IPS-18c (cell line): ENCODE results near the gene KRTAP5-11.
"Not testable (repeated sequence)": the region's sequence is repeated elsewhere in the genome, so short reads cannot be mapped to it uniquely, and the experiment has no call there.

ENCODE experiments used
- H3K4me3 ChIP-seq: 2 replicates; pipeline ENCODE4 v1.7.0; 2013; ENCODE audit warnings: low read depth, mild to moderate bottlenecking, low read length, moderate library complexity; ENCODE audit not compliant: insufficient read depth
- H3K9me3 ChIP-seq: one replicate; pipeline ENCODE4 v1.6.1; 2013; ENCODE audit warnings: mild to moderate bottlenecking, low read length, moderate library complexity; ENCODE audit not compliant: control insufficient read depth, insufficient read depth

KRTAP5-11 gene

GRCh38 chr11:71588822-71589545 is 6.3 kb upstream of the KRTAP5-11 start:
- H3K4me3 ChIP-seq = not testable (repeated sequence)

GRCh38 chr11:71588314-71588713 is 5.6 kb upstream of the KRTAP5-11 start:
- not testable (repeated sequence) for H3K4me3 ChIP-seq, H3K9me3 ChIP-seq

More at GRCh38 chr11:71588822-71589545, 6.3 kb upstream of the KRTAP5-11 start:
- not testable (repeated sequence) for H3K9me3 ChIP-seq

- H3K9me3 ChIP-seq, H3K4me3 ChIP-seq: not testable (repeated sequence)
Measured at GRCh38 chr11:71585673-71586072, 3.0 kb upstream of the KRTAP5-11 start.

- not testable (repeated sequence) for H3K9me3 ChIP-seq, H3K4me3 ChIP-seq
Measured at GRCh38 chr11:71582969-71583368, 294 bp upstream of the KRTAP5-11 start.

- H3K9me3 ChIP-seq = peaks cover 2% of the 10 kb centered on the region
- no peak overlapping the region for H3K4me3 ChIP-seq
Measured at GRCh38 chr11:71581826-71582225, 849 bp downstream of the KRTAP5-11 start.

GRCh38 chr11:71580057-71581003 is 2.3 kb downstream of the KRTAP5-11 start:
- H3K9me3 ChIP-seq = peaks cover 2% of the 10 kb centered on the region
- no peak overlapping the region for H3K4me3 ChIP-seq

- H3K4me3 ChIP-seq, H3K9me3 ChIP-seq: not testable (repeated sequence)
Measured at GRCh38 chr11:71579513-71579912, 3.2 kb downstream of the KRTAP5-11 start.

- no peak overlapping the region for H3K4me3 ChIP-seq
- H3K9me3 ChIP-seq = peaks cover 2% of the 10 kb centered on the region
Measured at GRCh38 chr11:71577469-71578004, 5.1 kb downstream of the KRTAP5-11 start.

- H3K4me3 ChIP-seq, H3K9me3 ChIP-seq: not testable (repeated sequence)
Measured at GRCh38 chr11:71576688-71577465, 5.8 kb downstream of the KRTAP5-11 start.

- Histone ChIP-seq H3K9me3 (no peaks in the 10 kb centered on the region), H3K4me3 (no peak overlapping the region)
Measured at GRCh38 chr11:71575723-71576424, 6.8 kb downstream of the KRTAP5-11 start.

GRCh38 chr11:71574418-71574817 is 8.3 kb downstream of the KRTAP5-11 start:
- peaks cover 2% of the 10 kb centered on the region for H3K9me3 ChIP-seq
- H3K4me3 ChIP-seq = no peak overlapping the region

- Histone ChIP-seq H3K9me3 (peaks cover 2% of the 10 kb centered on the region), H3K4me3 (no peak overlapping the region)
Measured at GRCh38 chr11:71572811-71573210, 9.9 kb downstream of the KRTAP5-11 start.

- H3K4me3 ChIP-seq, H3K9me3 ChIP-seq: not testable (repeated sequence)
Measured at GRCh38 chr11:71571101-71571850, 11.4 kb downstream of the KRTAP5-11 start.

- Histone ChIP-seq H3K4me3 (no peak overlapping the region), H3K9me3 (peaks cover 2% of the 10 kb centered on the region)
Measured at GRCh38 chr11:71568704-71569349, 13.8 kb downstream of the KRTAP5-11 start.

GRCh38 chr11:71567633-71568032 is 15.0 kb downstream of the KRTAP5-11 start:
- H3K9me3 ChIP-seq, H3K4me3 ChIP-seq: not testable (repeated sequence)
